A549 treated with Hydrocortisone at 1 μM for 4 hours (cell line): Measurements from ENCODE around the gene NCBP2. TPM values are rescaled to one million over a fixed set of nuclear protein-coding genes. Genes with fewer than 3 reads are reported as not detected.

Experiments
- total RNA-seq: library from RNA; stranded (reverse); fragments of 200-300 nt; extraction: Qiagen RNA extraction; gene quantifications from 5 replicates; pipeline ENCODE4 v1.2.3, GENCODE V29; 2022

The NCBP2 gene
- total RNA-seq, result 38.8 to 53.1 TPM (median 43.0 TPM) in 5 replicates

GRCh38 chr3:196942226-196942914 lies at the start of gene NCBP2:
Gene NCBP2 (minus strand): TSS chr3:196942528. CDS start chr3:196942503, 25 bp downstream.

GRCh38 chr3:196968233-196969133 lies 26.2 kb upstream of the NCBP2 start, which contains the start of gene PIGZ:
Gene PIGZ (minus strand): TSS chr3:196968833. CDS start chr3:196952031, 16,802 bp downstream.

Other genes with a start within 250 kb of the NCBP2 start
- 2.5 to 3.4 TPM (median 2.7 TPM) in 5 replicates for gene CEP19, start 230.3 kb downstream of the NCBP2 start, total RNA-seq
- gene PIGX, start 230.2 kb downstream of the NCBP2 start, total RNA-seq, result 27.5 to 32.9 TPM (median 31.7 TPM) in 5 replicates
- 34.2 to 58.9 TPM (median 41.2 TPM) in 5 replicates for gene PAK2, start 202.7 kb downstream of the NCBP2 start, total RNA-seq
- gene SENP5, start 74.6 kb downstream of the NCBP2 start, total RNA-seq, result 5.7 to 6.9 TPM (median 6.2 TPM) in 5 replicates
- gene PIGZ, start 26.3 kb upstream of the NCBP2 start, total RNA-seq, result 1.1 to 1.9 TPM (median 1.5 TPM) in 5 replicates
- 50.2 to 63.0 TPM (median 56.4 TPM) in 5 replicates for gene MELTF, start 87.3 kb upstream of the NCBP2 start, total RNA-seq